ENCODE results near the gene PDCD2L.

DNA sequence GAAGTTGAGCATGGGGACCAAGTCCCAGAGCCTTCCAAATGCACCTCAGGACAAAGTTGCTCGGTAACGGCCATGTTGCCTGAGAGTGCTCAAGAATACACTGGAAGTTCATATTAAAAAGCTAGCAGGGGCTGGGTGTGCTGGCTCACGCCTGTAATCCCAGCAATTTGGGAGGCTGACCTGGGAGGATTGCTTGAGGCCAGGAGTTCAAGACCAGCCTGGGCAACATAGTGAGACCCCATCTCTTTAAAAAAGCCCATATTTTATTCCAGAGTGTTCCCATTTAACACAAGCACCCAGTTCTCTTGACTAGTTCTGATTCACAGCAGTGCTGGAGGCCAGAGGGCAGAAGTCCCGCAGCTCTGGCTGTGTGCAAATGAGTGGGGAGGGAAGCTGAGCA is 47.3 kb upstream of the PDCD2L start:
- no peak for TF ChIP-seq POLR2AphosphoS5 (IDR thresholded peaks at IDR 0.05; ENCODE audit: low read depth, low read length)
- no peak for TF ChIP-seq POLR2A (IDR thresholded peaks at IDR 0.05; ENCODE audit: low read depth, low read length)
- no peak for TF ChIP-seq TAF1 (IDR thresholded peaks at IDR 0.05; ENCODE audit: borderline replicate concordance, low read depth, low read length)
